Natural killer cell (primary cell): ENCODE measurements around the gene GFRA4. TPM values are rescaled to one million over a fixed set of nuclear protein-coding genes. Genes with fewer than 3 reads are reported as not detected.

Experiments
- ATAC-seq, 3 donors: fragments of 150-1000 bp in 2 of 3; fragments of 200-7000 bp in 1 of 3; cut with Tn5 transposase; 1 replicate in 1 of 3; 2 replicates in 2 of 3; pipeline ENCODE4 v1.10.0; 2021; ENCODE audit warnings: mild to moderate bottlenecking in 2 of 3, moderate library complexity in 2 of 3
- DNase-seq, 2 donors: peaks; one replicate each; pipeline versions ENCODE4 v3.0.0 to v3.0.0-alpha.2; 2013 to 2021; ENCODE audit warnings: mixed read lengths in 1 of 2
- H3K27ac ChIP-seq: one replicate; pipeline ENCODE4 v1.5.1; 2013; ENCODE audit warnings: mild to moderate bottlenecking, low read length
- H3K27me3 ChIP-seq: one replicate; pipeline ENCODE4 v1.6.1; 2013; ENCODE audit warnings: low read length; ENCODE audit not compliant: control insufficient read depth, insufficient read depth
- H3K36me3 ChIP-seq: one replicate; pipeline ENCODE4 v1.6.1; 2013; ENCODE audit warnings: low read length; ENCODE audit not compliant: control insufficient read depth, insufficient read depth
- H3K4me1 ChIP-seq: one replicate; pipeline ENCODE4 v1.6.1; 2013; ENCODE audit warnings: low read length; ENCODE audit not compliant: control insufficient read depth, insufficient read depth
- H3K4me3 ChIP-seq: one replicate; pipeline ENCODE4 v1.5.1; 2013; ENCODE audit warnings: low read length
- H3K9me3 ChIP-seq: one replicate; pipeline ENCODE4 v1.6.1; 2013; ENCODE audit warnings: low read length; ENCODE audit not compliant: control insufficient read depth, insufficient read depth
- H3K27ac Mint-ChIP-seq, 2 donors: one replicate each; pipeline ENCODE4 v1.8.0; 2022; ENCODE audit warnings: mild to moderate bottlenecking in 2 of 2, mixed read lengths in 2 of 2, moderate library complexity in 1 of 2
- H3K27me3 Mint-ChIP-seq, 2 donors: one replicate each; pipeline ENCODE4 v1.8.0; 2022; ENCODE audit warnings: low read depth in 2 of 2, mixed read lengths in 2 of 2
- H3K36me3 Mint-ChIP-seq: one replicate; pipeline ENCODE4 v1.8.0; 2022; ENCODE audit warnings: mixed read lengths
- H3K4me1 Mint-ChIP-seq, 2 donors: one replicate each; pipeline ENCODE4 v1.8.0; 2022; ENCODE audit warnings: mixed read lengths in 2 of 2
- H3K4me3 Mint-ChIP-seq: one replicate; pipeline ENCODE4 v1.8.0; 2022; ENCODE audit warnings: mild to moderate bottlenecking, moderate library complexity, mixed read lengths
- H3K9me3 Mint-ChIP-seq, 2 donors: one replicate each; pipeline ENCODE4 v1.8.0; 2022; ENCODE audit warnings: mixed read lengths in 2 of 2
- CTCF ChIP-seq: fragments of 200-600 bp; IDR thresholded peaks from one replicate; pipeline ENCODE4 v1.8.0; 2022; ENCODE audit warnings: antibody characterized with exemption
- WGBS: methylation state at CpG from one replicate; pipeline ENCODE4 v1.1.7; 2013; ENCODE audit warnings: missing lambda C conversion rate; ENCODE audit not compliant: insufficient coverage; 5-methylcytosine and 5-hydroxymethylcytosine counted together
- intact Hi-C: fragments of 100-400 bp; cut with micrococcal nuclease; formaldehyde crosslinking; loops from one replicate; pipeline ENCODE4 v1.14.2; 2022
- total RNA-seq, 4 donors: library from RNA; stranded (reverse); fragments of 120-200 nt in 1 of 4; gene quantifications; one replicate each; pipeline versions ENCODE4 v1.2.3 to v1.2.4, GENCODE V29; 2013 to 2022

Gene GFRA4
- total RNA-seq, 3 donors from 2014 or later (not counting 1 experiment from before 2014, with no cell fraction given): not detected

DNA sequence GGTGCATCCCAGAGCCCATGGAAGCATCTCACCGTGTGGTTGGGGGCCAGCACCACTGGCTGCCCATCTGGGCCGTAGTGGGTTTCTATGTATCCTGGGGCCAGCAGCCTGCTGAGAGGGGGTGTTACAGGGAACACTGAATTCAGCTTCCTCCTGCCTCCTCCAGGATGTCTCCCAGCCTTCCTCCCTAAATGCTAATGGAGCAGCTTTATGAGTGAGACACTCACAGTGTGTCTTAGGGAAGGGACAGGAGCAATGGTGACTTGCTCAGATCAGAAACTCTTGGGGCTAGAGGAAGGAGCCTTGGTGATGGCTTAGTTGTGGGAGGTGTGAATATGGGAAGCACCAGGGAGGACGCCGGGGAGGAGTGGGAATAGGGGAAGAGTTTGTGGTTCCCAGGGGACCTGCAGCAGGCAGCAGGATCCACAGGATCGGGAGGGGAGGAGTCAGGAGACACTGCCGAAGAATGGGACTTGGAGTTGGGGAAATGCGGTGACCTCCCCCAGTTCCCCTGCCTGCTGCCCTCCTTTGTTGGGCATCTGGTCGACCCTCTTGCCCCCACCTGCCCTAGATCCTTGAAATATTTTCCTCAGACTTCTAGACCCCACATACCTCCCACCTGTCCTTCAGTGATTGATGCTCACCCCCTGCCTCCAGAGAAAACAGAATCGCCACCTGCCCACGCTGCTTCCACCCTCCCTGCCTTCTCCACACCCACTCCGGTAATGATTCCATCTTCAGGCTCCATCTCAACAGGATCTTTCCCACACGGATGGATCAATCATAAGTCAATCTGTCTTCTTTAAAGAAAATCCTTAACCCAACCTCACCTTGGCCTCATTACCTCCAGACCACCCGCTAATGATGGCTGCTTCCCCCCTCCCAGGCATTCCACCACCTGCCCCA lies 12.0 kb upstream of the GFRA4 start:
- no peak overlapping the region for H3K27ac ChIP-seq
- intact Hi-C loops: no loop called here
- Mint-ChIP-seq H3K36me3 (no peaks in the 10 kb centered on the region), H3K9me3 (no peaks in the 10 kb centered on the region), H3K4me3 (no peak overlapping the region), H3K4me1 (peaks cover 0 to 8% of the 10 kb centered on the region in 2 donors), H3K27me3 (peaks cover 54 to 68% of the 10 kb centered on the region in 2 donors), H3K27ac (no peak overlapping the region)
- no peaks in the 10 kb centered on the region for H3K36me3 ChIP-seq
- no peak for TF ChIP-seq CTCF
- DNase-seq (no peak), ATAC-seq (no peak)
- 49% methylated on average over 13 of the region's 13 CpGs for whole genome bisulfite sequencing
- H3K27me3 ChIP-seq: peaks cover 14% of the 10 kb centered on the region
- H3K4me3 ChIP-seq: no peak overlapping the region
- peaks cover 23% of the 10 kb centered on the region for H3K4me1 ChIP-seq
- no peaks in the 10 kb centered on the region for H3K9me3 ChIP-seq

- Mint-ChIP-seq H3K9me3 (no peaks in the 10 kb centered on the region), H3K27ac (no peak overlapping the region), H3K4me1 (peaks cover 0 to 12% of the 10 kb centered on the region in 2 donors), H3K36me3 (no peaks in the 10 kb centered on the region), H3K4me3 (no peak overlapping the region), H3K27me3 (peaks cover 53 to 66% of the 10 kb centered on the region in 2 donors)
- intact Hi-C loops: no loop called here
- no peak for ATAC-seq
- Histone ChIP-seq H3K9me3 (no peaks in the 10 kb centered on the region), H3K36me3 (no peaks in the 10 kb centered on the region), H3K27ac (no peak overlapping the region), H3K27me3 (peaks cover 14% of the 10 kb centered on the region), H3K4me3 (no peak overlapping the region), H3K4me1 (peaks cover 23% of the 10 kb centered on the region)
- no peak for TF ChIP-seq CTCF
- DNase-seq: no peak
- 72% methylated on average over 9 of the region's 10 CpGs for WGBS
These were observed 11.2 kb upstream of the GFRA4 start for GRCh38 chr20:3674447-3674846.

DNA sequence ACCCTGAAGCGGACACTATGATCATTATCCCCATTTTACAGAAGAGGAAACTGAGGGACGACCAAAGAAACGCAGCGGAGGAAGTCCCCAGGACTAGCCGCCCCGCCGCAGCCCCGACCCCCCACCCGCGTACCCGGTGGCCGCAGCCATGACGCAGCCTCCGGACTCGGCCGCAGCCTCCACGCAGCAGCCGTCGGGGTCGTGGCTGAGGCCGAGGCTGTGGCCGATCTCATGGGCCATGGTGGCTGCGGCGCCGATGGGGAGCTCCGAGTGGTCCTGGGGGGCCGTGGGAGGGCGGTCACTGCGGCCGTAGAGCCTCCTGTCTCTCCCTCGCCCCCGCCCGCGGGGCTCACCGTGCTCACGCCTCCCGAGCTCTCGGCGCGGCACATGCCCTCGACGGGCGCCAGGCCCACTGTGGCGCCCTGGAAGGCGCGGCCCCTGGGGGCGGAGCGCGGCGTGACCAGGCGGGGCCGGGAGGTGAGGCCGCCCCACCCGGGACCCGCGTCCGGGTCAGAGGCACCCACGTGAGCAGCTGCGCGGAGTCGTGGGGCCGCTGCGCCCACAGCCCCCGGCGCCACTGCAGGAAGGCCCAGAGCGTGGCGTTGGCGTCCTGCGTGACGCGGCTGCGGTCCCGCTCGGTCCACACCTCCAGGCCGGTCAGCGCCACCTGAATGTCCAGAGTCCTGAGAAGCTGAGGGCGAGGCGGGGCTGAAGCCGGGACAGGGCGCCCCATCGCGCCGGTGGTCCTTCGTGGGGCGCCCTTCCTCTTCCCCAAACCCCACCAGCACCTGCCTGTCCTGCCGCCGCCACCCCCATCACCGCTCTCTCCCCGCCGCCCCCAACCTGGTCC lies 10.2 kb upstream of the GFRA4 start:
- peaks cover 23% of the 10 kb centered on the region for H3K4me1 ChIP-seq
- no peaks in the 10 kb centered on the region for H3K9me3 ChIP-seq
- Mint-ChIP-seq H3K36me3 (no peaks in the 10 kb centered on the region), H3K4me1 (peaks cover 0 to 12% of the 10 kb centered on the region in 2 donors), H3K27me3 (peaks cover 46 to 57% of the 10 kb centered on the region in 2 donors), H3K9me3 (no peaks in the 10 kb centered on the region), H3K4me3 (no peak overlapping the region), H3K27ac (no peak overlapping the region)
- H3K4me3 ChIP-seq: no peak overlapping the region
- no peak overlapping the region for H3K27ac ChIP-seq
- no peaks in the 10 kb centered on the region for H3K36me3 ChIP-seq
- 40% methylated on average over 90 of the region's 90 CpGs for WGBS
- TF ChIP-seq CTCF: no peak
- ATAC-seq (no peak), DNase-seq (no peak)
- intact Hi-C loops: no loop called here
- H3K27me3 ChIP-seq: peaks cover 14% of the 10 kb centered on the region
